GM12874 (cell line): Measurements from ENCODE around the gene UGT1A10.

ENCODE experiments used
- TF ChIP-seq, protein P1 (sequence below): IDR thresholded peaks from 2 replicates; pipeline ENCODE4 v1.5.1; 2011; ENCODE audit warnings: low read depth, mild to moderate bottlenecking, control low read depth, low read length, moderate library complexity; ENCODE audit not compliant: insufficient read depth

Gene UGT1A10

DNA sequence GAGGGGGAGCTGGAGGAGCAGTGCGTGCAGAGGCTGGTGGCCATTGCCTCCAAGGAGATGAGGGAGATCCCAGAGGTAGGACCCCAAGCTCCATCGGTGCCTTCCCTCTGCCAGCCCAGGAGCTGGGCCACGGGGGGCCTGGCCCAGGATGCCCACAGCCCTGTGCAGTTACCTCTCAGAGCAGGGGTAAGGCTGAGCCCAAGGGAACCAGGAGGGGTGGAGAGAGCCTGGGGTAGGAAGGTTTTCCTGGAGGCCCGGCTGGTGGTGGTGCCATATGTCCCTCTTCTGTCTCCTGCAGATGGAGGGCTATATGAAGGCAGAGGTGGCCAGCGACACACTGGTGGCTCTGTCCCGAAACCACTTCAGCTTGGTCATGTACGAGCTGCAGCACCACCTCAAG, 153.3 kb downstream of the UGT1A10 start:
- TF ChIP-seq, protein P1, sequence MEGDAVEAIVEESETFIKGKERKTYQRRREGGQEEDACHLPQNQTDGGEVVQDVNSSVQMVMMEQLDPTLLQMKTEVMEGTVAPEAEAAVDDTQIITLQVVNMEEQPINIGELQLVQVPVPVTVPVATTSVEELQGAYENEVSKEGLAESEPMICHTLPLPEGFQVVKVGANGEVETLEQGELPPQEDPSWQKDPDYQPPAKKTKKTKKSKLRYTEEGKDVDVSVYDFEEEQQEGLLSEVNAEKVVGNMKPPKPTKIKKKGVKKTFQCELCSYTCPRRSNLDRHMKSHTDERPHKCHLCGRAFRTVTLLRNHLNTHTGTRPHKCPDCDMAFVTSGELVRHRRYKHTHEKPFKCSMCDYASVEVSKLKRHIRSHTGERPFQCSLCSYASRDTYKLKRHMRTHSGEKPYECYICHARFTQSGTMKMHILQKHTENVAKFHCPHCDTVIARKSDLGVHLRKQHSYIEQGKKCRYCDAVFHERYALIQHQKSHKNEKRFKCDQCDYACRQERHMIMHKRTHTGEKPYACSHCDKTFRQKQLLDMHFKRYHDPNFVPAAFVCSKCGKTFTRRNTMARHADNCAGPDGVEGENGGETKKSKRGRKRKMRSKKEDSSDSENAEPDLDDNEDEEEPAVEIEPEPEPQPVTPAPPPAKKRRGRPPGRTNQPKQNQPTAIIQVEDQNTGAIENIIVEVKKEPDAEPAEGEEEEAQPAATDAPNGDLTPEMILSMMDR: no peak

DNA sequence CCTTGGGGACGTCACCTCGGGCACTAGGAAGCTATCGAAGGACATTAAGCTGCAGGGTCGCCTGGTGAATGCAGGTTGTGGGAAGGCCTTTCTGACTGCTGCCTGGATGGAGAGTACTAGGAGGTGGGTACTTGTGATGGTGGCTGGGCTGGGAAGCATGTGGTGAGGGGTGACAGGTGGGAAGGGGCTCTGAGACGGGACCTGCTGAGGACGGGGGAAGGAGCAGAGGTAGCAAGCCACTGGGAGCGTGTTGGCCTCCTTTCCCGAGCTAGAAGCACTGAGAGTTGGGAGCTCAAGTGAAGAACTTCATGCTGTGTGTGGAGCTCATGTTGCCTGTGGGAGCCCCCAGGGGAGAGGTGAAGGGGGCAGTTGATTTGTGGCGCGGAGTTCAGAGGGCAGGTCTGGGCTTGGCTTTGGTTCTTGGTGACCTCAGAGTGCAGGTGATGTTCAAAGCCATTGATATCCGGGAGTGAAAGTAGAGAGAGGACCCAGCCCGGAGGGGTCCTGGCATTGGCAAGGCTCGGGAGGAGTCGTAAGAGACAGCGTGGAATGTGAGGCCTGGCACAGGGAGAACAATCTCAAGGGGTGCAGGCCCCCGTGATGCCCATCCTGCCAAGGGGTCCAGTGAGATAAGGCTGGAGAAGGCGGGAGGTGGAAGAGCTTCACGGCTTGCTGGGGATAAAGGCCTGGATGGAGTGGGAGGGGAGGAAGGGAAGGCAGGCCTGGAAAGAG, 155.1 kb downstream of the UGT1A10 start:
- TF ChIP-seq, protein P1: no peak

DNA sequence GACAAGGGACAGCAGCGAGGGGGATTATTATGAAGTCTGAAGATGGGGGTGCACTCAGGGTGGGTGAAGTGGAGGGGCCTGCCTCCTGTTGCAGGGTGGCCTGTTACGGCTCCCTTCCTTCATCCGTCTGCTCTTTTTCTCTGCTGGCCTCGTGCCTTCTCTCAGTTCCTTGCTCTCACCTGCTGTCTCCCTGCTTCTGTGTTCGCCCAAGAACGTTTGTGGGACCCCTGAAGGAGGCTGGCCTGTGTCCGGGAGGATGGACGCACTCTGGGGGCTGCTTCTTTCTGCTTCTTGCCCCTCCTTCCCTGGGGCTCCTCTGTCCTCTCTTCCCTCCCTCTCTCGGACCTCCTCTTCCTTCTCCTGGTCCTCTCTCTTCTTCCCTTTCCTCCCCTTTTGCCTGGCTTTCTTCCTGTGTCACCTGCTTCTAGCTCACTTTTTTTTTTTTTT, 155.7 kb downstream of the UGT1A10 start:
- TF ChIP-seq, protein P1: no peak

DNA sequence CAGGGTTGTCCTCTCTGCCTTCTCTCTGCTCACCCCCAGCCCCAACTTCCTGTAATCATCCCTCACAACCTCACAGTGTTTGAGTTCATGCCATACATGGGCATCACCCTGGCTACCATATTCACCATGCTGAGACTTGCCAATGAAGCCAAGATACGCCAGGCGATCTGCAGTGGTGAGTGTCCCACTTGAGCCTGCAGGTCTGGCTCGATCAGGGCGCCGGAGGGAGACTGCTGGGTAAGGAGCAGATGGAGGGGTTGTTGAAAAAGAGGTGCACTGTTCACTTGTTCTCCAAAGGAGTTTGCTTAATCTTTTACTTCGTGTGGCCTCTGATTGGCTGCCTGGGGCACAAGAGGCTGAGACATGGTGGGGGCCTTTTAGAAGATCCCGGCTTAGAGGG, 156.5 kb downstream of the UGT1A10 start:
- TF ChIP-seq, protein P1: no peak

DNA sequence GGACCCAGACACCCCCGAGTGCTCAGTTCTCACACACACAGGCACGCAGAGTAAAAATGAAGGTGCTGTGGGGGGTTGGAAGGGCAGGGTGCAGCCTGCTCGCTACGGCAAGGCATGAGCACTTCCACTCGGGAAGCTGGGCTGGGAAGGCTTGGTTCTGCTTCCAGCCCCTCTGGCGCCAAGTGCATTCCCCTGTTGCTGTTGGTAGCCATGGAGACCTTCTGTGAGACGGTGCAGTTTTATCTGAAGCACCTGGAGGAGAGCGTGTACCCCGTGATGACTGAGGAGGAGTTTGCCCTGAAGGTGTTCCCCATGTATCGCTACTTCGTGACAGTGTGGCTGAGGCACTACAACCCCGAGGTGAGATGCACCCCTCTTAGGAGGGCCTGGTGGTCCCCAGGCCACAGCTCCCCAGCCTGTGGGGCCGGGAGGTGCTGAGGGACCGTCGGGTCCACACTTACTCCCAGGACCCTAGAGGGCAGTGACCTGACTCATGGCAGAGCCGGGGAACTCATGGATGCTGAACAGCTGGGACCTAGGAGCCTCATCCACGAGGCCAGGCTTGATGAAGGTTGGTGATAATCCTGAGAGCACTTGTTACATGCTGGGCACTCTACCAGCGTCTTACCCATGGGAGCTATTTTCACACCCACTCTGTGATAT, 157.3 kb downstream of the UGT1A10 start:
- TF ChIP-seq, protein P1: no peak

DNA sequence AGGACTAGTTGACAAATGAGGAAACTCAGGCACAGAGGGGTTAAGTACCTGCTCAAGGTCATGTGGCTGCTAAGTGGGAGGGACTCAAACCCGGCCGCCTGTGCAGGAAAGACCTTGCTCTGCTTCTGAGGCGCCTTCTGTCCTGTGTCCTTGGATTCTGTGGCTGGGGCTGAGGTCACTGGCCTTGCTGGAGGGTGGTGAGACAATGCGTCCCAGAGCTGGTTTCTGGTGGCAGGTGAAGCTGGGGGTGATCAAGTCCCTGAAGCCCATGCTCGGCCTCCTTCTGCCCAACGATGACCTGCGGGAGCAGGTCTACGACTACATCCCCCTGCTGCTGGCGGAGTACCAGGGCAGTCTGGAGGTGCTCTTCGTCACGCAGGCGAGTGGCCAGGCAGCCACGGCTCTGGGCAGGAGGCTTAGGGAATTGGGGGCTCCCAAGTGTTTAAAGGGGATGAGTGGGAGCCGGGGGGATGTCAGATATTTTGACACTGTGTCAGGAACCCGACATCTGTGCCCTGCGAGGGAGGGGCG, 157.9 kb downstream of the UGT1A10 start:
- TF ChIP-seq, protein P1: no peak

DNA sequence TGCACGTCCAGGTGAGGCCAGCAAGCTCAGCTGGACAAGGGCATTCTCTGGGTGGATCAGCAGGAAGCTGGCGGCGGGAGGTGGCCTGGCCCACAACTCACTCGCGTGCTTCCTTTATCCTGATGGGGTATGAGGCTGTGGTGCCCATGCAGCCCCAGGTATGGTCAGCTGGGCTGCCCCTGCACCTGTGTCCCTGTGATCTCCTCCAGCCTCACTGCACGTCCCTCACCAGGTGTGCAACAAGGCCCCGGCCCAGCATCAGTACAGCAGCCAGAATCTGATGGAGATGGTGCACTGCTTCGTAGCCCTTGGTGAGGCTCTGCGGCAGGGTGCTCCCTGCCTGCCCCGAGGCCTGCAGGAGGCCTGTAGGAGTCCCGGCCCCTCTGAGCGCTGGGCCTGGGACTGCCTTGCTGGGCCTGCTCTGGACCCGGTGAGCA, 159.5 kb downstream of the UGT1A10 start:
- TF ChIP-seq, protein P1: no peak
